ENCODE measurements around the gene KCNN3.

The KCNN3 gene

GRCh38 chr1:154851392-154852177 lies 18.5 kb downstream of the KCNN3 start:
- DNase-seq (ENCODE audit: low read depth in 1 of 2, low spot score in 1 of 2), result no peak
- TF ChIP-seq SPI1 (IDR thresholded peaks at IDR 0.05; ENCODE audit: borderline replicate concordance, low read depth) (no peak), GABPA (IDR thresholded peaks at IDR 0.05; ENCODE audit: low read depth) (no peak), POLR2AphosphoS5 (IDR thresholded peaks at IDR 0.05; ENCODE audit: low read depth) (no peak), REST (IDR thresholded peaks at IDR 0.05; ENCODE audit: insufficient replicate concordance, low read depth) (no peak), CTCF (IDR thresholded peaks at IDR 0.05; ENCODE audit: insufficient read depth, low read length) (no peak)
- Histone ChIP-seq H3K4me3 (replicated peaks; ENCODE audit: insufficient read depth, low read length) (no peak overlapping the region), H3K27me3 (ENCODE audit: insufficient read depth, poor library complexity, severe bottlenecking) (no peaks in the 10 kb centered on the region), H3K27ac (replicated peaks) (no peak overlapping the region)

- TF ChIP-seq CTCF (IDR thresholded peaks at IDR 0.05; ENCODE audit: insufficient read depth, low read length), result no peak
- no peak for TF ChIP-seq GABPA (IDR thresholded peaks at IDR 0.05; ENCODE audit: low read depth)
- no peak for TF ChIP-seq SPI1 (IDR thresholded peaks at IDR 0.05; ENCODE audit: borderline replicate concordance, low read depth)
- no peak for TF ChIP-seq REST (IDR thresholded peaks at IDR 0.05; ENCODE audit: insufficient replicate concordance, low read depth)
- no peak for TF ChIP-seq POLR2AphosphoS5 (IDR thresholded peaks at IDR 0.05; ENCODE audit: low read depth)
- Histone ChIP-seq H3K4me3 (replicated peaks; ENCODE audit: insufficient read depth, low read length) (no peak overlapping the region), H3K27ac (replicated peaks) (no peak overlapping the region), H3K27me3 (ENCODE audit: insufficient read depth, poor library complexity, severe bottlenecking) (no peaks in the 10 kb centered on the region)
- DNase-seq (ENCODE audit: low read depth in 1 of 2, low spot score in 1 of 2), result no peak
Observed at GRCh38 chr1:154849645-154850131, 20.4 kb downstream of the KCNN3 start.

GRCh38 chr1:154848983-154849382 lies 21.1 kb downstream of the KCNN3 start:
- DNase-seq (ENCODE audit: low read depth in 1 of 2, low spot score in 1 of 2), result no peak
- H3K4me3 ChIP-seq (replicated peaks; ENCODE audit: insufficient read depth, low read length), result no peak overlapping the region
- TF ChIP-seq POLR2AphosphoS5 (IDR thresholded peaks at IDR 0.05; ENCODE audit: low read depth), result no peak
- no peak for TF ChIP-seq SPI1 (IDR thresholded peaks at IDR 0.05; ENCODE audit: borderline replicate concordance, low read depth)
- no peak for TF ChIP-seq GABPA (IDR thresholded peaks at IDR 0.05; ENCODE audit: low read depth)
- no peak for TF ChIP-seq REST (IDR thresholded peaks at IDR 0.05; ENCODE audit: insufficient replicate concordance, low read depth)
- no peak for TF ChIP-seq CTCF (IDR thresholded peaks at IDR 0.05; ENCODE audit: insufficient read depth, low read length)
- H3K27ac ChIP-seq (replicated peaks), result no peak overlapping the region
- no peaks in the 10 kb centered on the region for H3K27me3 ChIP-seq (ENCODE audit: insufficient read depth, poor library complexity, severe bottlenecking)
